Measurements from ENCODE around the gene MOK. TPM values are rescaled to one million over a fixed set of nuclear protein-coding genes. Genes with fewer than 3 reads are reported as not detected.

The MOK gene
- total RNA-seq, 1 donor from 2014 or later = 1.8 TPM

- Mint-ChIP-seq H3K27me3 (no peaks in the 10 kb centered on the region), H3K4me1 (no peaks in the 10 kb centered on the region), H3K4me3 (no peak overlapping the region), H3K9me3 (no peaks in the 10 kb centered on the region), H3K36me3 (ENCODE audit: low read depth) (no peaks in the 10 kb centered on the region), H3K27ac (no peak overlapping the region)
- CTCF ChIA-PET = no interaction called here
- TF ChIP-seq CTCF (IDR thresholded peaks at IDR 0.05) = no peak
- intact Hi-C loops (cut with micrococcal nuclease) = loop anchor here (10.0 kb wide), 1 partner anchor 276 kb away; no protein-coding TSS in a partner anchor
- POLR2A ChIA-PET = no interaction called here
- ATAC-seq (ENCODE audit: low read depth) (no peak), DNase-seq (no peak)
Measured at GRCh38 chr14:102238766-102239165, 66.2 kb downstream of the MOK start.

- no peak for ATAC-seq (ENCODE audit: low read depth)
- Mint-ChIP-seq H3K27ac (no peak overlapping the region), H3K9me3 (no peaks in the 10 kb centered on the region), H3K4me3 (no peak overlapping the region), H3K36me3 (ENCODE audit: low read depth) (no peaks in the 10 kb centered on the region), H3K4me1 (no peaks in the 10 kb centered on the region), H3K27me3 (no peaks in the 10 kb centered on the region)
- TF ChIP-seq CTCF (IDR thresholded peaks at IDR 0.05) = no peak
- intact Hi-C loops (cut with micrococcal nuclease) = loop anchor here (10.0 kb wide), 1 partner anchor 277 kb away; no protein-coding TSS in a partner anchor
- ChIA-PET CTCF (interaction anchor here (3.0 kb wide), 1 partner anchor 76 kb away, joined by 12 read pairs; no protein-coding TSS in a partner anchor), POLR2A (no interaction called here)
- DNase-seq = no peak
Measured at GRCh38 chr14:102238131-102238530, 66.8 kb downstream of the MOK start.

- intact Hi-C loops (cut with micrococcal nuclease) = loop anchor here (10.0 kb wide), 1 partner anchor 279 kb away; no protein-coding TSS in a partner anchor
- ChIA-PET CTCF (interaction anchor here (3.0 kb wide), 1 partner anchor 78 kb away, joined by 12 read pairs; no protein-coding TSS in a partner anchor), POLR2A (no interaction called here)
- no peak for ATAC-seq (ENCODE audit: low read depth)
- no peak for TF ChIP-seq CTCF (IDR thresholded peaks at IDR 0.05)
- Mint-ChIP-seq H3K4me3 (no peak overlapping the region), H3K4me1 (no peaks in the 10 kb centered on the region), H3K36me3 (ENCODE audit: low read depth) (no peaks in the 10 kb centered on the region), H3K27ac (no peak overlapping the region), H3K27me3 (no peaks in the 10 kb centered on the region), H3K9me3 (no peaks in the 10 kb centered on the region)
- DNase-seq = no peak
Measured at GRCh38 chr14:102236026-102236425, 68.9 kb downstream of the MOK start.

- Mint-ChIP-seq H3K4me3 (no peak overlapping the region), H3K27me3 (no peaks in the 10 kb centered on the region), H3K27ac (no peak overlapping the region), H3K36me3 (ENCODE audit: low read depth) (no peaks in the 10 kb centered on the region), H3K4me1 (no peaks in the 10 kb centered on the region), H3K9me3 (no peaks in the 10 kb centered on the region)
- ATAC-seq (ENCODE audit: low read depth) (peak; percentile 99), DNase-seq (peak; percentile 52)
- CTCF ChIA-PET = interaction anchor here (3.0 kb wide), 1 partner anchor 79 kb away, joined by 12 read pairs; no protein-coding TSS in a partner anchor
- TF ChIP-seq CTCF (IDR thresholded peaks at IDR 0.05) = peak; percentile 37
- POLR2A ChIA-PET = no interaction called here
- intact Hi-C loops (cut with micrococcal nuclease) = loop anchor here (1.0 to 10.0 kb wide), 2 partner anchors 79 to 279 kb away; no protein-coding TSS in a partner anchor
Measured at GRCh38 chr14:102235275-102235897, 69.6 kb downstream of the MOK start.

- Mint-ChIP-seq H3K27me3 (no peaks in the 10 kb centered on the region), H3K27ac (no peak overlapping the region), H3K9me3 (no peaks in the 10 kb centered on the region), H3K36me3 (ENCODE audit: low read depth) (no peaks in the 10 kb centered on the region), H3K4me1 (no peaks in the 10 kb centered on the region), H3K4me3 (no peak overlapping the region)
- no peak for TF ChIP-seq CTCF (IDR thresholded peaks at IDR 0.05)
- ATAC-seq (ENCODE audit: low read depth) (no peak), DNase-seq (no peak)
- POLR2A ChIA-PET = no interaction called here
- CTCF ChIA-PET = interaction anchor here (1.5 kb wide), 1 partner anchor 80 kb away, joined by 3 read pairs; no protein-coding TSS in a partner anchor
- intact Hi-C loops (cut with micrococcal nuclease) = loop anchor here (1.0 to 10.0 kb wide), 2 partner anchors 80 to 280 kb away; no protein-coding TSS in a partner anchor
Measured at GRCh38 chr14:102234331-102235264, 70.4 kb downstream of the MOK start.

Data from activated B cell treated with CpG ODN at 0.5 μM for 24 hours (primary cell).